A549 (cell line): ENCODE measurements around the gene TRPV6. TPM values are rescaled to one million over a fixed set of nuclear protein-coding genes. Genes with fewer than 3 reads are reported as not detected.

Source experiments
- ATAC-seq, 2 experiments: fragments of 200-7000 bp in 1 of 2; fragments of >200 bp in 1 of 2; cut with Nextera tagmentation in 1 of 2; cut with Tn5 transposase in 1 of 2; 3 replicates each; pipeline versions ENCODE4 v1.8.0 to v1.9.1; 2018 to 2020; ENCODE audit warnings: mild to moderate bottlenecking in 1 of 2, moderate library complexity in 1 of 2
- CTCF ChIA-PET: fragments of 300-600 bp; sonication (Branson Sonifier 250); formaldehyde crosslinking; extraction: SDS; loops from one replicate; lab custom pipeline; 2021; ENCODE audit warnings: antibody characterized with exemption, inconsistent platforms; lab: Yijun Ruan, JAX
- POLR2A ChIA-PET: fragments of 350-600 bp; formaldehyde crosslinking; extraction: SDS; loops from one replicate; lab custom pipeline; 2021; ENCODE audit warnings: antibody characterized with exemption, inconsistent platforms; lab: Yijun Ruan, JAX
- DNase-seq, 2 experiments: peaks; one replicate each; pipeline versions ENCODE4 v3.0.0 to v3.0.0-alpha.2; 2011 to 2016; ENCODE audit warnings: low read depth in 1 of 2, low spot score in 1 of 2
- FAIRE-seq: peaks from 2 replicates; lab custom pipeline; 2011; peaks lifted over from hg19 to GRCh38; lab: Jason Lieb, UNC
- H3K27ac ChIP-seq, 2 experiments: fragments of >200 bp; sonication (Bioruptor Twin); formaldehyde crosslinking; 3 replicates each; pipeline ENCODE4 v1.5.1; 2016 to 2017
- H3K4me1 ChIP-seq: fragments of >200 bp; sonication (Bioruptor Twin); formaldehyde crosslinking; 3 replicates; pipeline ENCODE4 v1.6.1; 2016
- H3K4me2 ChIP-seq: fragments of >200 bp; sonication (Bioruptor Twin); formaldehyde crosslinking; 3 replicates; pipeline ENCODE4 v1.6.1; 2016
- H3K4me3 ChIP-seq: fragments of >200 bp; sonication (Bioruptor Twin); formaldehyde crosslinking; 3 replicates; pipeline ENCODE4 v1.5.1; 2016
- H3K9me3 ChIP-seq: fragments of >200 bp; sonication (Bioruptor Twin); formaldehyde crosslinking; 3 replicates; pipeline ENCODE4 v1.6.1; 2016
- BHLHE40 ChIP-seq: IDR thresholded peaks from 2 replicates; pipeline ENCODE4 v1.6.1; 2012; ENCODE audit warnings: low read depth, low read length, inconsistent platforms
- EHF ChIP-seq: fragments of 250-450 bp; sonication (Bioruptor Pico); IDR thresholded peaks from 2 replicates; pipeline ENCODE4 v1.5.0; 2020; ENCODE audit warnings: mild to moderate bottlenecking
- EHMT2 ChIP-seq: fragments of 200-600 bp; sonication (generic); IDR thresholded peaks from 2 replicates; pipeline ENCODE4 v1.6.1; 2016; ENCODE audit warnings: antibody characterized with exemption, low read depth, mild to moderate bottlenecking, moderate library complexity
- HOXB13 ChIP-seq: fragments of 250-450 bp; sonication (Bioruptor Pico); IDR thresholded peaks from 2 replicates; pipeline ENCODE4 v1.5.0; 2020; ENCODE audit warnings: low read depth, mild to moderate bottlenecking, moderate library complexity
- JUN ChIP-seq, 2 experiments: fragments of >200 bp; sonication (Bioruptor Twin); formaldehyde crosslinking; IDR thresholded peaks; 2 replicates in 1 of 2; 3 replicates in 1 of 2; pipeline ENCODE4 v1.6.1; 2016 to 2017
- JUNB ChIP-seq: fragments of >200 bp; sonication (Bioruptor Twin); formaldehyde crosslinking; IDR thresholded peaks from 2 replicates; pipeline ENCODE4 v1.6.1; 2016
- NFE2L2 ChIP-seq: fragments of 150-350 bp; conservative IDR thresholded peaks from 2 replicates; pipeline ENCODE4 v1.6.1; 2014; ENCODE audit warnings: low read length
- NPAS2 ChIP-seq: fragments of 250-450 bp; sonication (Bioruptor Pico); IDR thresholded peaks from 2 replicates; pipeline ENCODE4 v1.8.0; 2022; ENCODE audit warnings: mild to moderate bottlenecking, moderate library complexity, borderline replicate concordance
- PHF8 ChIP-seq: fragments of 200-600 bp; sonication (generic); IDR thresholded peaks from 2 replicates; pipeline ENCODE4 v1.6.1; 2016; ENCODE audit warnings: low read depth, mild to moderate bottlenecking, antibody characterized with exemption, moderate library complexity, borderline replicate concordance
- POLR2A ChIP-seq: IDR thresholded peaks from 2 replicates; pipeline ENCODE4 v1.6.1; 2012; ENCODE audit warnings: mild to moderate bottlenecking, low read length
- RAD21 ChIP-seq, 2 experiments: fragments of >200 bp in 1 of 2; sonication (Bioruptor Twin) in 1 of 2; formaldehyde crosslinking in 1 of 2; IDR thresholded peaks in 1 of 2; conservative IDR thresholded peaks in 1 of 2; 2 replicates in 1 of 2; 3 replicates in 1 of 2; pipeline ENCODE4 v1.6.1; 2012 to 2018; ENCODE audit warnings: inconsistent platforms in 1 of 2
- RNF2 ChIP-seq: fragments of 200-600 bp; sonication (generic); IDR thresholded peaks from 2 replicates; pipeline ENCODE4 v1.6.1; 2016; ENCODE audit warnings: low read depth, mild to moderate bottlenecking, antibody characterized with exemption, moderate library complexity, borderline replicate concordance
- SMC3 ChIP-seq: fragments of >200 bp; sonication (Bioruptor Twin); formaldehyde crosslinking; IDR thresholded peaks from 3 replicates; pipeline ENCODE4 v1.6.1; 2018; ENCODE audit warnings: inconsistent platforms
- SREBF2 ChIP-seq: fragments of 450-650 bp; IDR thresholded peaks from 2 replicates; pipeline ENCODE4 v1.6.1; 2014; ENCODE audit warnings: mild to moderate bottlenecking, moderate library complexity
- WGBS: methylation state at CpG from one replicate; pipeline ENCODE4 v1.1.6; 2017; ENCODE audit errors: missing lambda C conversion rate; 5-methylcytosine and 5-hydroxymethylcytosine counted together
- polyA plus RNA-seq, 4 experiments: library from polyadenylated mRNA; depleted of rRNA in 3 of 4; stranded (reverse); fragments of >200 nt; fragmentation: RNase III in 1 of 4; extraction: RNeasy Plus Mini Kit Qiagen cat#74134 plus additional on column Dnase treatment in 1 of 4; gene quantifications; 2 replicates in 3 of 4; 3 replicates in 1 of 4; pipeline ENCODE4 v1.2.3, GENCODE V29; 2011 to 2017
- TF ChIP-seq, protein P1 (sequence below): fragments of 450-650 bp; IDR thresholded peaks from 2 replicates; pipeline ENCODE4 v1.6.1; 2014; ENCODE audit warnings: antibody characterized with exemption
- TF ChIP-seq, protein P2 (sequence below): IDR thresholded peaks from 2 replicates; pipeline ENCODE4 v1.6.1; 2012
- TF ChIP-seq, protein P3 (sequence below): fragments of >200 bp; sonication (Bioruptor Twin); formaldehyde crosslinking; IDR thresholded peaks from 3 replicates; pipeline ENCODE4 v1.5.1; 2016

TRPV6 gene
- polyA plus RNA-seq, 2 of the 4 experiments (the other 2 are of a cell fraction) = not detected

DNA sequence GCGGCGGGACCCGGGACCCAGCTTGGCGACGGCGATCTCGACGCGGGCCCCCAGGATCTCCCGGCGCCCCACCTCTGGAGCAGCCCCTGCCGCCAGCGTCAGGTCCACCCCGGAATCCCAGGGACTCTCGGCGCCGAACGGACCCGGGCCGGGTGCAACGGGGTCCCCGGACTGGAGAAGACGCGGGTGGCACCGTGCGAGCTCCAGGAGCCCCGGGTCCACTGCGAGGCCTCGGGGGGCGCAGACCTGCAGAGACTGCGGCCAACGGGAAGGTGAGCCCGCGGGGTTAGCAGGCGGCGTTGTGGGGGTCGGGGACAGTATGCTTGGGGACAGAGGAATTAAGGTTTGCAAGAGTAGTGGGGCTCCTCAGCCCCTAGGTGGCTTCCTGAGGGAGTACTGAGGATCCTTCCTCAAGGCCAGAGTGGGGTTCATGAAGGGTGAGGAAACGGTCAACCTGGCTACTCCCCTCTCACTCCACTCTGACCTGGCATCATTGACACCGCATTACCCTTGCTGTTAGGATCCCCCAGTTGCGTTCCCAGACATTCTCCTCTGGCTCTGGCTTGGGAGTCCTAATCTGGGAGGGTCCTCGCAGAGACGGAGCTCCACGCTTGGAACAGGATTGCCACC lies 30.3 kb downstream of the TRPV6 start:
- no peaks in the 10 kb centered on the region for H3K9me3 ChIP-seq
- peak; percentile 7; a peak in 4 of 6 replicates for ATAC-seq
- POLR2A ChIA-PET = no interaction called here

DNA sequence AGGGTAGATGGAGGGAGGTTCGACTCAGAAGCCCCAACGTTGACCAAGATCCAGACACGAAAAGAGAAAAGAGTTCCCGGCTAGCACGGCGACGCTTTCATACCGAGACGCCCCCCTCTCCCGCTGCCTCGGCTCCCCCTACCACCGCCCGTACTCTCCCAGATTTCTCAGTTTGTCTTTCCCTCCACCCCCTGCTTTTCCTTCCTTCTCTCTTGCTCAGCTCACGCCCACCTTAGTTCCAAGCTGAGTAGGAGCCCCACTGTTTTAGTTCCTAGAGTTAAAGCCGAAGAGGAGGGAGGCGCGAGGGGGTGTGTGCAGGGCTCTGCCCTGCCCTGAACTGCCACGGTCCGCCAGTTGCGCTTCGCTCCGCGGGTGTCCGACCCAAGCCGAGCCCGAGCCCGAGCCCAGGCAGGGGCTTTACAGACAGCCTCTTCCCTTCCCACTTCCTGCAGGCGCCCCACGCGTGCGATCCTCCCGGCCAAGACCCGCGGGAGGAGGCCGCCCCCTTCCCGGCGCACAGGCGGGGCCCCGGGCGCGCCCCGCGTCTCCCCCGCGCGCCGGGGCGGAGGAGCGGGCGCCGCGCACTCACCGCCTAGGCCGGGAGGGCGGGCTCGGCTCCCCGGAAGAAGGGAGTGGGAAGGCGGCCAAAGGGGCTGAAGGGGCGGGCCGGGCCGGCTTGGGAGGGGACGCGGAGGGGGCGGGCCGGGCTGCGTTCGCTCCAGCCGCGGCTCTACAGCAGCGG lies 31.0 kb downstream of the TRPV6 start, which contains the start of gene EPHB6:
Gene EPHB6 (plus strand): TSS at position 705 of the 742 bp plus-strand sequence. CDS start 8,152 bp downstream, outside the sequence.
- peak; percentile 32 to 33 for DNase-seq
- no peak for FAIRE-seq
- peak; percentile 69 to 79 for ATAC-seq
- peak within 1 kb of the TSS; percentile 61 for H3K4me3 ChIP-seq
- POLR2A ChIA-PET = no interaction called here
- H3K4me1 ChIP-seq = no peaks in the 10 kb centered on the region
- CTCF ChIA-PET = interaction anchor here (0.6 to 3.2 kb wide), 16 partner anchors 10 to 1982 kb away, joined by 3 to 40 read pairs (median 4); no protein-coding TSS in a partner anchor
- WGBS = under 1% methylated on average over 27 of the region's 70 CpGs
- H3K27ac ChIP-seq = peak within 1 kb of the TSS; percentile 58 to 84; a peak in 5 of 6 replicates
- no peaks in the 10 kb centered on the region for H3K9me3 ChIP-seq
- peak within 1 kb of the TSS; percentile 83 for H3K4me2 ChIP-seq
- TF ChIP-seq, protein P1, sequence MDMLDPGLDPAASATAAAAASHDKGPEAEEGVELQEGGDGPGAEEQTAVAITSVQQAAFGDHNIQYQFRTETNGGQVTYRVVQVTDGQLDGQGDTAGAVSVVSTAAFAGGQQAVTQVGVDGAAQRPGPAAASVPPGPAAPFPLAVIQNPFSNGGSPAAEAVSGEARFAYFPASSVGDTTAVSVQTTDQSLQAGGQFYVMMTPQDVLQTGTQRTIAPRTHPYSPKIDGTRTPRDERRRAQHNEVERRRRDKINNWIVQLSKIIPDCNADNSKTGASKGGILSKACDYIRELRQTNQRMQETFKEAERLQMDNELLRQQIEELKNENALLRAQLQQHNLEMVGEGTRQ = no peak
- TF ChIP-seq POLR2A (peak; percentile 28; the same call in 1 of the 2 replicates), RNF2 (no peak), HOXB13 (CRISPR knock-in tag) (no peak), BHLHE40 (no peak), EHMT2 (no peak)
- TF ChIP-seq, protein P2, sequence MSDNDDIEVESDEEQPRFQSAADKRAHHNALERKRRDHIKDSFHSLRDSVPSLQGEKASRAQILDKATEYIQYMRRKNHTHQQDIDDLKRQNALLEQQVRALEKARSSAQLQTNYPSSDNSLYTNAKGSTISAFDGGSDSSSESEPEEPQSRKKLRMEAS = no peak

More for the DNA sequence above, 30.3 kb downstream of the TRPV6 start:
- DNase-seq (no peak), FAIRE-seq (no peak)
- no peak for TF ChIP-seq SMC3
- no peak for TF ChIP-seq JUNB
- TF ChIP-seq, protein P3, sequence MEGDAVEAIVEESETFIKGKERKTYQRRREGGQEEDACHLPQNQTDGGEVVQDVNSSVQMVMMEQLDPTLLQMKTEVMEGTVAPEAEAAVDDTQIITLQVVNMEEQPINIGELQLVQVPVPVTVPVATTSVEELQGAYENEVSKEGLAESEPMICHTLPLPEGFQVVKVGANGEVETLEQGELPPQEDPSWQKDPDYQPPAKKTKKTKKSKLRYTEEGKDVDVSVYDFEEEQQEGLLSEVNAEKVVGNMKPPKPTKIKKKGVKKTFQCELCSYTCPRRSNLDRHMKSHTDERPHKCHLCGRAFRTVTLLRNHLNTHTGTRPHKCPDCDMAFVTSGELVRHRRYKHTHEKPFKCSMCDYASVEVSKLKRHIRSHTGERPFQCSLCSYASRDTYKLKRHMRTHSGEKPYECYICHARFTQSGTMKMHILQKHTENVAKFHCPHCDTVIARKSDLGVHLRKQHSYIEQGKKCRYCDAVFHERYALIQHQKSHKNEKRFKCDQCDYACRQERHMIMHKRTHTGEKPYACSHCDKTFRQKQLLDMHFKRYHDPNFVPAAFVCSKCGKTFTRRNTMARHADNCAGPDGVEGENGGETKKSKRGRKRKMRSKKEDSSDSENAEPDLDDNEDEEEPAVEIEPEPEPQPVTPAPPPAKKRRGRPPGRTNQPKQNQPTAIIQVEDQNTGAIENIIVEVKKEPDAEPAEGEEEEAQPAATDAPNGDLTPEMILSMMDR = no peak
- Histone ChIP-seq H3K27ac (peak overlapping the region in 1 of 2 experiments; percentile 84; a peak in 4 of 6 replicates), H3K4me3 (peak overlapping the region; percentile 61), H3K4me1 (no peaks in the 10 kb centered on the region), H3K4me2 (peak overlapping the region; percentile 83)
- 22% methylated on average over 21 of the region's 43 CpGs for WGBS
- CTCF ChIA-PET = interaction anchor here (1.1 to 3.2 kb wide), 8 partner anchors 9 to 360 kb away, joined by 3 to 40 read pairs (median 12); no protein-coding TSS in a partner anchor

DNA sequence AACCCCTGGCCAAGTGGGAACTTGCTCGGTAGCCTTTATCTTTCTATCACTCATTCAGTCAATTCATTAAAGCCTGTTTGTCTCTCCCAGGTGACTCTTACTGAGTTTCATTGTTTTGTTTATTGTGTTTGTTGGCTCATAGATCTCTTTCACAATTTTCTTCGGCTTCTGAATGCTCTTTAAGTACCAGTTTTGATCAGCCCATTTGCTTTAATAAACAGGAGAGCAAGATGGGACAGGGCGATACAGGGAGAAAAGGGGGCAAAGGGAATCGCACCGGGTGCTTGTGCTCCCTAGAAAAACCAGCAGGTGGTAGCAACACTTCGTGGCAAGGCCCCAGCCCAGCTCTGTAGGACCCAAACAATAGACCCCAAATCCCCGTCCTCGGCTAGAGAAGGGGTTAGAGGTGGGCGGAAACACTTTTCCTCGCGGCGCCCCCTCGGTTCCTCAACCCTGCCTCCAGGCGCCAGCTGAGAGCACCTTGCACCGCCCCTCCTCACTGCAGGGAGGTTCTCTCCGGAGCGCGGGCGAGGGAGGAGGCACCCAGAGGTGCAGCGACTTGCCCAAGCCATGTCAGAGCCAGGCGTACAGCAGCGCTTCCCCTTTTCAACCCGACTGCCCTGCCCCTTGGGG lies 31.7 kb downstream of the TRPV6 start:
- Histone ChIP-seq H3K4me3 (peak overlapping the region; percentile 61), H3K4me1 (no peaks in the 10 kb centered on the region), H3K9me3 (no peaks in the 10 kb centered on the region), H3K4me2 (peak overlapping the region; percentile 83), H3K27ac (peak overlapping the region; percentile 58 to 84; a peak in 4 of 6 replicates)
- CTCF ChIA-PET = interaction anchor here (0.6 to 3.2 kb wide), 16 partner anchors 11 to 1982 kb away, joined by 3 to 40 read pairs (median 4); no protein-coding TSS in a partner anchor
- DNase-seq (peak; percentile 63 to 79), FAIRE-seq (no peak), ATAC-seq (peak; percentile 89 to 92)
- POLR2A ChIA-PET = no interaction called here
- TF ChIP-seq SMC3 (peak; percentile 80), SREBF2 (no peak), RNF2 (no peak), EHF (CRISPR knock-in tag) (no peak), NPAS2 (CRISPR knock-in tag) (no peak), PHF8 (no peak), JUN (IDR thresholded peaks at IDR 0.05) (no peak), RAD21 (conservative IDR thresholded peaks at IDR 0.05 in 1 of 2, IDR thresholded peaks at IDR 0.05 in 1 of 2) (peak; percentile 76 to 86), NFE2L2 (no peak)
- TF ChIP-seq, protein P3 = peak; percentile 81
- TF ChIP-seq, protein P2 = 0 out of 2 replicates have a peak, but pooled peaks have one; percentile 7
- WGBS = 2% methylated on average over 21 of the region's 23 CpGs
